ENCODE data around the gene ZC3H12C.
"Not testable (repeated sequence)": the region's sequence is repeated elsewhere in the genome, so short reads cannot be mapped to it uniquely, and the experiment has no call there.

The ZC3H12C gene

GRCh38 chr11:110092515-110093406 lies at the start of gene ZC3H12C:
Gene ZC3H12C (plus strand): TSS chr11:110093392. CDS start chr11:110093412, 20 bp downstream.
- DNase-seq (ENCODE audit: low spot score): peak; percentile 80

GRCh38 chr11:110044226-110044968 lies 48.8 kb upstream of the ZC3H12C start:
- no peak for DNase-seq (ENCODE audit: low spot score)

DNA sequence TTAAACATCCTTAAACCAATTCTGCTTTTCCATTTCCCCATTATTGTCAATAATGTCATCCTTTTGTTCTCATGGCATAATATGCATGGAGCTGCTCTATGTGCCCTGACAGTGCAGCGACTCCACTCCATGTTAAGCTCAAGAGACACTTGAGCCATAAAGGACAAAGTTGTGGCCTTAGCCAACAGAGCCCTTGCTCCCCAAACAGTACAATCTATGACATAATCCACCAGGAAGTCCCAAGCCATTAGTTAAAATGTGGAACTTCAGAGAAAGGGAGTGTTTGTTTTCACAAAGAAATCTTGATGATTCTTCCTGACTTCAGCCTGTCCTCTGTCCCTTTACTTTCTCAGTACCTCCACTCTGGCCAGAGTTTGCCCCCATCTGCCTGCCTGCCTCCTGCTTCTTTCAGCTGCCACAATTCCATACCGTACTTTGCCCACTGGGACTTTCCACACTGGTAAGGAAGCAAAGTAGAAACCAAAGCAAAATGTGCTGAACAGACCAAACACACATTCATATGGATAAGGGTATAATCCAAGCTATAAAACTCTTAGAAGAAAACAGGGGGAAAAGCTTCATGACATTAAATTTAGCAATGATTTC lies 46.3 kb upstream of the ZC3H12C start:
- DNase-seq (ENCODE audit: low spot score): no peak

GRCh38 chr11:110049501-110050200 lies 43.5 kb upstream of the ZC3H12C start:
- DNase-seq (ENCODE audit: low spot score): no peak

DNA sequence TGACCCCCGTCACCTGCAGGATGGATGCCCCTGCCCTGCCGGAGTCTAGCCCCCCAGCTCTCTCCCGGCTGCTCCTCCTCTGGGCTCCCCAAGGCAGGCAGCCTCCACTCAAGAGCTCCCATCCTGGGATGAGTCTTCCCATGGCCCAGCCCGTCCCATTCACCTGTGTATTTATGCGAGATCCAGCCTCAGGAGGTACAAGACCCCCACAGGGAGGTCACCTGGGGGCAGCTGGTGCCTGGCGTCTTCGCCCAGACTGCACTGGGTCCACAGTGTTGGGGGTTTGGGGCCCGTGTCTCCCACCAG lies 43.0 kb upstream of the ZC3H12C start:
- DNase-seq (ENCODE audit: low spot score): no peak

DNA sequence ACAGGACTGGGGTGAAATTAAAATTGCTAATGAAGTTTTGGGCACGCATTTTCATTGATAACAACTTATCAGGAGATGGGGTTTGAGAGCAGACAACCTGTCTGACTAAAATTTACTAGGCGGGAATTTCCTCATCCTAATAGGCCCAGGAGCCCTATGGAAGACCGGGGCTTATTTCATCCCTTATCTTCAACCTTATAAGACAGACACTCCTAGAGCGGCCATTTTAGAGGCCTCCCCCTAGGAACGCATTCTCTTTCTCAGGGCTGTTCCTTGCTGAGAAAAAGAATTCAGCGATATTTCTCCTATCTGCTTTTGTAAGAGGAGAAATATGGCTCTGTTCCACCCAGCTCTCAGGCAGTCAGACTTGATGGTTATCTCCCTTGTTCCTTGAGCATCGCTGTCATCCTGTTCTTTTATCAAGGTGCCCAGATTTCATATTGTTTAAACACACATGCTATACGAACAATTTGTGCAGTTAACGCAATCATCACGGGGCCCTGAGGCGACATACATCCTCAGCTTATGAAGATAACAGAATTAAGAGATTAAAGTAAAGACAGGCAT lies 39.3 kb upstream of the ZC3H12C start:
- DNase-seq (ENCODE audit: low spot score): no peak

- DNase-seq (ENCODE audit: low spot score): no peak
These were observed 36.2 kb upstream of the ZC3H12C start for GRCh38 chr11:110056956-110057355.

DNA sequence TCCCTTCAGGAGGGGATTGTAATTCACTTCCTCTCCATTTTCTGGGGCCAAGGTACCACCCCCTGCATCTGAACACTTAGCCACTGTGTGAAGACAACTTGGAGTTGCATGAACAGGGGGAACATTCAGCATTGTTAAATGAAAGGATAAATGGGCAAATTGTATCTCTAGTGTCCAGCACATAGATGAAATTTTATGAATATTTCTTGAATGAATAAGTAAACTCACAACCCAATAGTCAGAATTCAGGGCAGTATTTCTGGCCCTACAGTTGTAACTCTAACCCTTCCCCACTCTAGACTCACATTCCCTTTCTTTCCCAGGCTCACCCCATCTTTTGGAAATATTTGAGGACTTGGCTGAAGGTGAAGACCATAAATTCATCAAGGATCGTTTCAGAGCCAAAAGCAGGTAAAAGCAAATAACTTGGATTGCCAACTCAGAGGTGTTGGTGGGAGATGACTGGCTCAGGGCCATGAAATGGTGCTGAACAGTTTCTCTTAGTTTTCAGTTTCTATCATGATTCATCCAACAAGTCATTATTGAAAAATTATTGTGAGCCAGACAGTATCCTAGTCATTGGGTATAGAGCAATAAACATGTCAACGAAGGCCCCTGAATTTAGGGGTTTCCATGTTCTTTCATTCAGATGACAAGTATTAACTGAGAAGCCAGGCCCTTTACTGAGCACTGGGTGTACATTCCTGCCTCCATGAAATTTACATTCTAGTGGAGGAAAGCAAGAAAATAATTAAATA lies 33.3 kb upstream of the ZC3H12C start:
- no peak for DNase-seq (ENCODE audit: low spot score)

DNA sequence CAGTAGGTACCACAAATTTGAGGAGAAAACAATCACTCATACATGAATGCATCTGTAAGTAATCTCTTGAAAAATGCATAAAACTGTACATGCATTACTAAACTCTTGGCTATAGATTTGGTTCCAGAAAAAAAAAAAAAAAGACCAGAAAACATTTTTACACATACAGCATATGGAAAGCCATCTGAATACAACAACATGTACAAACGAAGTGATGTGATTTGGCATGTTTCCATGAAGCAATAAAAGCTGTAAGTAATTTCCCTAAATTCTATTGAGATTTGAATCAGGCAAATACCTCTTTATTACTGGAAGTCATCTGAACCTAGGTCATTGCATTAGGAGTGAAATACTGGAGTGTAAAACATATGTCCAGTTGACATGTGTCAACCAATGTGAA lies 31.9 kb upstream of the ZC3H12C start:
- no peak for DNase-seq (ENCODE audit: low spot score)

DNA sequence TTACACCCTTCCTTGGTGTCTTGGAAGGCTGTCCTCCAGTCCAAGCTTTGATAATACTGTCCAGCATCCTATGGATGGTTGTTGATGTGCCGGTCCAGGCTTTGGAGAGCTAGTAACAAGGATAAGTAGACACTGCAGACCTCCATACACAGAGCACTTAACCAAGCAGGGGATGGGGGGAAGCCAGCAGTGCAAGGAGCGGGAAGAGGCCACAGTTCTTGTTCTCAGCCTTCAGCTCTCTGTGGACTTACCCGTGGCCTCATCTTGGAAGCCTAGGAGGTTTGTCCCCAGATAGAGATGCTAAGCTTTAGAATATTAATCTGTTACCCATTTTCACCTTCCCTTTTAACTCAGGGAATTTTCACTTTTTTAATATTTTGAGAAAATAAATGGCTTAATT lies 30.9 kb upstream of the ZC3H12C start:
- no peak for DNase-seq (ENCODE audit: low spot score)

- no peak for DNase-seq (ENCODE audit: low spot score)
These were observed 28.0 kb upstream of the ZC3H12C start for GRCh38 chr11:110065189-110065588.

DNA sequence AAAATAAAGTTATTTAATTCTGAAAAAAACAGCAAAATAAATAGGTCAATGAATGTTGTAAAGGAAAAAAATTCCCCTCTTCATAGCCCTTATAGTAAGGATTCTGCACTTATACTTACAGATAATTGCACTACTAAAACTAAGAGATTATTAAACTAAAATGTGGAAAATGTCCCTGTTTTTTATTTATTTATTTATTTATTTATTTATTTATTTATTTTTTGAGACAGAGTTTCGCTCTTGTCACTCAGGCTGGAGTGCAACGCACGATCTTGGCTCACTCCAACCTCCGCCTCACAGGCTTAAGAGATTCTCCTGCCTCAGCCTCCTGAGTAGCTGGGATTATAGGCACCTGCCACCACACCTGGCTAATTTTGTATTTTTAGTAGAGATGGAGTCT lies 25.2 kb upstream of the ZC3H12C start:
- DNase-seq (ENCODE audit: low spot score): not testable (repeated sequence)

- DNase-seq (ENCODE audit: low spot score): no peak
These were observed 23.9 kb upstream of the ZC3H12C start for GRCh38 chr11:110069158-110069737.

DNA sequence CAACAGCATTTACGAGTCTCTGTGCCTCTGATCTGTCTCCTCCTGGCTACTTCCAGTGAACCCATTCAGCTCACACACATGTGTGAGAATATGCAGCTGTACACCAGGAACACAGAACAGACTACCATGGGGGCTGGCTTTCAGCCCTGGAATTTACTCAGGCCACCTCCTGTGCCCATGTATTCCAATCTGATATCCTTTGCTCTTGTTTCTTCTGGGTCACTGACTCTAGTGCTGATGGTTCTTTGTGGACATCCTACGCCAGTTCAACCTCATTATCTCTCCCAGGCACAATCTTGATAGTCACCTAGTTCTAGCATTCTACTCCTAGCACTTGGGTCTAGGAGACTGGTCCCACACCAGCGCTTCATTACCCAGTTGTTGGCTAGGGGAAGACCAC lies 23.0 kb upstream of the ZC3H12C start:
- no peak for DNase-seq (ENCODE audit: low spot score)

DNA sequence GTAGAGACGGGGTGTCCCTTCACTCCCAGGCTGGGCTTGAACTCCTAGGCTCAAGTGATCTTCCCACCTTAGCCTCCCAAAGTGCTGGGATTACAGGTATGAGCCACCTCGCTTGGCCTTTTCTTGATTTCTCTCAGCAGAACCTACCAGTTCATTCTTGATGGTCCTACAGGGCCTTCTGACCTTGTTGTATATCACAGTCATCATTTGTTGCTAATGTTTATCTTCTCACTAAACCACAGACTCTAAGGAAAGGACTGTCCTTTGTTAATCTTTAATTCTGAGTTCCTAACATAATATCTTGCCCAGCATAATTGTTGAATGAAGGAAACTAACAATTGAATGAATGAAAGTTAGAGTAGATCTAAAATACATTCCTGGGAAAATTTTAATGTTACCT lies 22.0 kb upstream of the ZC3H12C start:
- DNase-seq (ENCODE audit: low spot score): no peak

- DNase-seq (ENCODE audit: low spot score): no peak
These were observed 20.3 kb upstream of the ZC3H12C start for GRCh38 chr11:110072930-110073329.

DNA sequence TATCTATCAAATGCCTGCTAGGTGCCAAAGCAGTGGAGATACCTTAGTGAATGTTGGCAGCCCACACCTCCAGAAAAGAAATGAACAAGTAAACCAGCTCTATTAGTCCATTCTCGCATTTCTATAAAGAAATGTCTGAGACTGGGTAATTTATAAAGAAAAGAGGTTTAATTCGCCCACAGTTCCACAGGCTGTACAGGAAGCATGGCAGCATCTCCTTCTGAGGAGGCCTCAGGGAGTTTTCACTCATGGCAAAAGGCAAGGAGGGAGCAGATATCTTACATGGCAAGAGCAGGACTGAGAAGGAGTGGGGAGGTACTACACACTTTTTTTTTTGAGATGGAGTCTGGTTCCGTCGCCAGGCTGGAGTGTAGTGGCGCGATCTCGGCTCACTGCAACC lies 18.7 kb upstream of the ZC3H12C start:
- no peak for DNase-seq (ENCODE audit: low spot score)

DNA sequence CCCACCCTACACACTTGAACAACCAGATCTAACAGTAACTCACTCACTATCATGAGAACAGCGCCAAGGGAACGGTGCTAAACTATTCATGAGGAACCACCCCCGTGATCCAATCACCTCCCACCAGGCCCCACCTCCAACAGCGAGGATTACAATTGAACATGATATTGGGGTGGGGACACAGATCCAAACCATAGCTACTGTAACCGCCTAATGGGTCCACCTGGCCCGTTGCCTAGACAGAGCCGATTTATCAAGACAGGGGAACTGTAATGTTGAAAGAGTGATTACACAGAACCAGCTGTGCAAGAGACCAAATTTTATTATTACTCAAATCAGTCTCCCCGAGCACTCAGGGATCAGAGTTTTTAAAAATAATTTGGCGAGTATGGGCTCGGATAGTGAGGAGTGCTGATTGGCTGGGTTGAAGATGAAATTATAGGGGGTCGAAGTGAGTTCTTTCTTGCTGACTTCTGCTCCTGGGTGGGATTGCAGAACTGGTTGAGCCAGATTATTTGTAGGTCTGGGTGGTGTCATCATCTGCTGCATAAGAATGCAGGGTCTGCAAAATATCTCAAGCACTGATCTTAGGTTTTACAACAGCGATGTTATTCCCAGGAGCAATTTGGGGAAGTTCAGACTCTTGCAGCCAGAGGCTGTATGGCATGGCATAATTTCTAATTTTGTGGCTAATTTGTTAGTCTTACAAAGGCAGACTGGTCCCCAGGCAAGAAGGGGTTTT lies 17.9 kb upstream of the ZC3H12C start:
- no peak for DNase-seq (ENCODE audit: low spot score)

- DNase-seq (ENCODE audit: low spot score): no peak
These were observed 17.4 kb upstream of the ZC3H12C start for GRCh38 chr11:110075847-110076208.

DNA sequence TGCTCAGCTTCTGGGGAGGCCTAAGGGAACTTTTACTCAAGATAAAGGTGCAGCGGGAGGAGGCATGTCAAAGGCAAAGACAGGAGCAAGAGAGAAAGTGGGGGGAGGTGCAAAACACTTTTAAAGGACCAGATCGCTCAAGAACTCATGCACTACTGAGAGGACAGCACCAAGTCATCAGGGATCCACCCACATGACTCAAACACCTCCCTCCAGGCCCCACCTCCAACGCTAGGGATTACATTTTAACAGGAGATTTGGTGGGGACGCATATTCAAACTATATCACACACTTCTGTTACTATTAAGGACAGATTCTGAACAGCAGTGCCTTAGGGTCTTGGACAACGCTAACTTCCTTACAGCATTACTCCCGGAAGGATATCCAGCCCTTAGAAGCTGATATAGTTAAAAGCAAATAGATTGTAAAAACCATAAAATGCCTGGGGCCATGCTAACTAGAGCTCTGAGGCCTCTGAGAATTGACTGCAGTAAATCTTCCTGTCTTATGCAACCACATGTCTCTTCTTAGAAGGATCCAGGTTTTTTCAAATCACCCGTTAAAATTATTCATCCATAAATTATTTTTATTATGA lies 16.7 kb upstream of the ZC3H12C start:
- no peak for DNase-seq (ENCODE audit: low spot score)

Data from globus pallidus (tissue), 1 donor.